A549 (cell line): ENCODE measurements around the gene PARD6B.

ENCODE experiments used
- CEBPB ChIP-seq, 2 experiments: fragments of >200 bp in 1 of 2; sonication (Bioruptor Twin) in 1 of 2; formaldehyde crosslinking in 1 of 2; IDR thresholded peaks; 2 replicates each; pipeline ENCODE4 v1.6.1; 2012 to 2016
- JUN ChIP-seq, 2 experiments: fragments of >200 bp; sonication (Bioruptor Twin); formaldehyde crosslinking; IDR thresholded peaks; 2 replicates in 1 of 2; 3 replicates in 1 of 2; pipeline ENCODE4 v1.6.1; 2016 to 2017
- MYC ChIP-seq: IDR thresholded peaks from 2 replicates; pipeline ENCODE4 v1.6.1; 2012; ENCODE audit warnings: mild to moderate bottlenecking, inconsistent platforms, low read length, improper control_type of control experiment, borderline replicate concordance
- RAD21 ChIP-seq, 2 experiments: fragments of >200 bp in 1 of 2; sonication (Bioruptor Twin) in 1 of 2; formaldehyde crosslinking in 1 of 2; IDR thresholded peaks in 1 of 2; conservative IDR thresholded peaks in 1 of 2; 2 replicates in 1 of 2; 3 replicates in 1 of 2; pipeline ENCODE4 v1.6.1; 2012 to 2018; ENCODE audit warnings: inconsistent platforms in 1 of 2
- REST ChIP-seq: fragments of 200-600 bp; sonication (generic); IDR thresholded peaks from 2 replicates; pipeline ENCODE4 v1.6.1; 2016; ENCODE audit warnings: antibody characterized with exemption, mild to moderate bottlenecking, moderate library complexity
- TF ChIP-seq, protein P1 (sequence below): fragments of >200 bp; sonication (Bioruptor Twin); formaldehyde crosslinking; IDR thresholded peaks from 3 replicates; pipeline ENCODE4 v1.5.1; 2016

DNA sequence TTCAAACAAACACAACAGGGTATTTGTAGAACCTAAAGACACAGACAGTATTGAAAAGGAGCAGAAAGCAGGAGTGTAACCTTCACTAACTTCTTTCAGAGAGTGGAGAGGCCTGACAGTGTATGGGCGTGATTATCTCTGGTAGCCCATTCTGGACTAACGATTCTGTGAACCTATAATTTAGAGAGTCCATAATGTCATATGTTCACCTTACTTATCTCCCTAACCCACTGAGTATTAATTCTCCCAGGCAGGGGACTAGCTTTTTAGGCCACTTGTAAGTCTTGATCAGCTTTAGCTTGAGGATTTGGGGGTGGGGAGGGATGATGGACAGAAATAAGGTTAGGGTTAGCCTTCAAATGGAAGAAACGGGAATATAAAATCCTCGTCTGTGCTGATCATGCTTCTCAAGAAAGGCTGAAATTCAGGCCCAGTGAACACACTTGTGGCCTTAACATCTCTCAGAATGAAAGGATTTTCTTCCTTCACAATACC lies 2.8 kb upstream of the PARD6B start:
- TF ChIP-seq MYC (no peak), REST (no peak), JUN (IDR thresholded peaks at IDR 0.05) (no peak), CEBPB (IDR thresholded peaks at IDR 0.05) (no peak), RAD21 (conservative IDR thresholded peaks at IDR 0.05 in 1 of 2, IDR thresholded peaks at IDR 0.05 in 1 of 2) (no peak)
- TF ChIP-seq, protein P1, sequence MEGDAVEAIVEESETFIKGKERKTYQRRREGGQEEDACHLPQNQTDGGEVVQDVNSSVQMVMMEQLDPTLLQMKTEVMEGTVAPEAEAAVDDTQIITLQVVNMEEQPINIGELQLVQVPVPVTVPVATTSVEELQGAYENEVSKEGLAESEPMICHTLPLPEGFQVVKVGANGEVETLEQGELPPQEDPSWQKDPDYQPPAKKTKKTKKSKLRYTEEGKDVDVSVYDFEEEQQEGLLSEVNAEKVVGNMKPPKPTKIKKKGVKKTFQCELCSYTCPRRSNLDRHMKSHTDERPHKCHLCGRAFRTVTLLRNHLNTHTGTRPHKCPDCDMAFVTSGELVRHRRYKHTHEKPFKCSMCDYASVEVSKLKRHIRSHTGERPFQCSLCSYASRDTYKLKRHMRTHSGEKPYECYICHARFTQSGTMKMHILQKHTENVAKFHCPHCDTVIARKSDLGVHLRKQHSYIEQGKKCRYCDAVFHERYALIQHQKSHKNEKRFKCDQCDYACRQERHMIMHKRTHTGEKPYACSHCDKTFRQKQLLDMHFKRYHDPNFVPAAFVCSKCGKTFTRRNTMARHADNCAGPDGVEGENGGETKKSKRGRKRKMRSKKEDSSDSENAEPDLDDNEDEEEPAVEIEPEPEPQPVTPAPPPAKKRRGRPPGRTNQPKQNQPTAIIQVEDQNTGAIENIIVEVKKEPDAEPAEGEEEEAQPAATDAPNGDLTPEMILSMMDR: no peak
